Placental epithelial cell (primary cell): ENCODE measurements around the gene NPM3. TPM values are rescaled to one million over a fixed set of nuclear protein-coding genes. Genes with fewer than 3 reads are reported as not detected.

Experiments
- total RNA-seq: library from RNA; depleted of rRNA; stranded (reverse); fragments of >200 nt; gene quantifications from 2 replicates; pipeline ENCODE4 v1.2.3, GENCODE V29; 2012

The NPM3 gene, protein sequence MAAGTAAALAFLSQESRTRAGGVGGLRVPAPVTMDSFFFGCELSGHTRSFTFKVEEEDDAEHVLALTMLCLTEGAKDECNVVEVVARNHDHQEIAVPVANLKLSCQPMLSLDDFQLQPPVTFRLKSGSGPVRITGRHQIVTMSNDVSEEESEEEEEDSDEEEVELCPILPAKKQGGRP
- 52.2 and 93.8 TPM in 2 replicates for total RNA-seq

DNA sequence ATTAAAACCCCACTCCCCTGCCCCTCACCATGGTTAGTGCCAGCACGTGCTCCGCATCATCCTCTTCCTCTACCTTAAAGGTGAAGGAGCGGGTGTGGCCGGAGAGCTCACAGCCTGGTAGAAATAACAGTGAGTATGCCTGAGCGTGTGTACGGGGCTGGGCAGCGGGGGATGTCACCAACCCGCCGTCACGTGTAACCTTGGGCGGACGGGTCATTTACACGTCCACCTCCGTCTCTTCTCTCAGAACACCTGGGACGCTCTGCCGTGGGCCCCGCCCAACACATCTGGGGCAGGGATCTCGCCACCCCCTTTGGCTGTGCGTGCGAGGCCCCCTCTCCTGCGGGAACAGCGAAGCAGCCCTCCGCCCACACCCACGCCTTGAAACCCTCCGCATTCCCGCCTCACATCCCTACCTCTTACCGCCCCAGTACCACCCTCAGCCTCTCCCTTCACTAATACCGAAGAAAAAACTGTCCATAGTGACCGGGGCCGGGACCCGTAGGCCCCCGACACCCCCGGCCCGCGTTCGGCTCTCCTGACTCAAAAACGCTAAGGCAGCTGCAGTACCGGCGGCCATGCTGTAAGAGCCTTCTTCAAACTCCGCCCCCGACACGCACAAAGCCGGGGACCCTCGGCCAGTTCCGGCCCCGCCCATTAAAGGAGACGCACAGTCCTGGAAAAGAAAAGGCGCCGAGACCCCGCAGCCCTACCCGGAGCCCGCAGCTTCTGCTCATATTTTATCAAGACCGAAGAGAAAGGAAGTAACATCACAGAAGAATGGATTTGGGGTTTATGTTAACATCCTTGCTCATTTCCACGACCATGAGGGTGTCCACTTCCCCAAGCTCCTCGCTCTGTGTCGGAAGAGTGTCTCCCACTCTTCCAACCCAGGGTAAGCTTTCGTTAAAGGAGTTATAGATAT is at the start of gene NPM3:
Gene NPM3, minus strand, starts transcription at position 636 of the 925 bp plus-strand sequence. Its CDS starts 56 bp downstream, at position 580.

DNA sequence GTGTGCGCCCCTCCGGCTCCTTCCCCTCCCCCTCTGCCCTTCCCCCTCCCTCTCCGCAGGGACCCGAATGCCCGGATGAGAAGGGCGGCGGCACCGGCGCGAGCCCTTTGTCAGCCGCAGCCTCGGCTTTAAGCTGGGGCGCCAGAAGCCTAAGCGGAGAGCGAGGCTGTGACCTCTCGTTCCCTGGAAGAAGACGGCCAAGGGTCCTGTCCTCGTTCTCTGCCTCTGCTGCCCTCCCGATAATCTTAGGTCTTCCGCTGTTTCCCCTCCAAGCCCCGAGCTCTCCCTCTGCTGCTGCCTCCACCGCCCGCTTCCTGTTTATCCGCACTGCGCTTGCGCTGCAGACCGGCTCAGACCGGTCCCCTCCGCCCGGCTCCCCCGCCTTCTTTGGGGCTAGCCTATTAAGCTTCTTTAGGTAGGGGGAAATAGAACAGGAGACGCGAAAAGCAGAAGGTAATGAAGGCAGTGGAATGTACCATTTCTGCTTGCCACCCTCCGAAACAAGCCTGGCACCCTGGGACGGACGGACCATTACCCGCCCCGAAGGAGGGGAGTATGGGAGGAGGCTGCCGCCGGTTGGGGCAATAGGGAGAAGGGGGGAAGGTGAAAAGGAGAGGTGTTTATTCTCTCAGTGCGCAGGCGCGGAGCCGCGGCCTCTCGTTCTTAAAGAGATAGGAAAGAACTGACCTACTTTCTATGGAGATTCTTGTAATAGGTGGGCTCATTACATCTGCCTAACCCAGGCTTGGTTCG is 35.0 kb upstream of the NPM3 start, which contains the start of gene OGA:
Gene OGA, minus strand, starts transcription at position 326 of the 753 bp plus-strand sequence. CDS start 422 bp downstream, outside the sequence.

DNA sequence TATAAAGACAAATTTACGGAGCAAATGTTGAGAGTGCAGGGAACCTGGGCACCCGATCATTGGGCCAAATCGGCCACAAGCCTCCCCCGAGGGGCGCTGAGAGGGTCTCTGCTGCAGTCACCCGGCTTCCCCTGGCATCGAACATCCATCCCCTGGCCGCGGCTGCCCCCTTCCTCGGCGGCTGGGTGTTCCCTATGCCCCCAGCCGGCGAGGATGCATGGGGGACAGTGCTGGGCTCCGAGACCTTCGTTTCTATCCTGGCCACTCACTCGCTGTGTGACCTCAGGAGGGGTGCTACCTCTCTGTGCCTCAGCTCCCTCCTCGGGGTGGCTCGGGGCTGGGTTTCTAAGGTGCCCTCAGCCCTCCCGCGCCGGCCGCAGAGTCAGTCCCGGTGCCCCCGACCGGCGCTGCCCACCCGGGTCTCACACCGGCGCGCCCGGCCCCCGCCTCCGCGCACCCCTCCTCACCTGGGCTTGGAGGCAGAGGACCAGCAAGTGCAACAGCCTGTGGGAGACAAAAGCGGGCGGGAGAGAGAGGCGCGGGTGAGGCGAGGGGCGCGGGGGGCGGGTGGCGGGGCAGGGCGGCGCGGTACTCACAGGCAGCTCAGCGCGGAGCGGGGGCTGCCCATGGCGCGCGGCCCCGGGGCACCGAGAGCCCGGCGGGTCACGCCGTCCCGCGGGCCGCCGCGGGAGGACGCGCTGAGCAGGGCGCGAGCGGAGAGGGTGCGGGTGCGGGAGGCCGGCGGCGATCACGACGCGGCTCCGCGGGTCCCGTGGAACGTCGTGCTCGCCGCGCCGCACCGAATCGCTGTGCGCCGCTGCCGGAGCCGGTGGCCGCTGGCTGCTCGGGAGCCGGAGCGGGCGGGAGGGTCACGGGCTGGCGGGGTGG is 7.7 kb downstream of the NPM3 start, which contains the start of gene FGF8:
Gene FGF8, minus strand, starts transcription at position 842 of the 888 bp plus-strand sequence. Its CDS starts 214 bp downstream, at position 628.

Other genes with a start within 250 kb of the NPM3 start
- gene POLL, start 195.2 kb downstream of the NPM3 start, total RNA-seq = 16.5 and 18.8 TPM in 2 replicates
- 29.8 and 31.1 TPM in 2 replicates for gene DPCD, start 195.1 kb downstream of the NPM3 start, total RNA-seq
- gene FBXW4, start 88.3 kb downstream of the NPM3 start, total RNA-seq = 60.9 and 85.2 TPM in 2 replicates
- gene FGF8, start 7.3 kb downstream of the NPM3 start, total RNA-seq = not detected in 2 replicates
- gene OGA, start 35.0 kb upstream of the NPM3 start, total RNA-seq = 82.3 and 124 TPM in 2 replicates
- gene KCNIP2, start 60.4 kb upstream of the NPM3 start, total RNA-seq = 0.65 and 2.4 TPM in 2 replicates